GM12874 (cell line): ENCODE results near the gene ZDHHC18.

ENCODE experiments used
- TF ChIP-seq, protein P1 (sequence below): IDR thresholded peaks from 2 replicates; pipeline ENCODE4 v1.5.1; 2011; ENCODE audit warnings: low read depth, mild to moderate bottlenecking, control low read depth, low read length, moderate library complexity; ENCODE audit not compliant: insufficient read depth

The ZDHHC18 gene

DNA sequence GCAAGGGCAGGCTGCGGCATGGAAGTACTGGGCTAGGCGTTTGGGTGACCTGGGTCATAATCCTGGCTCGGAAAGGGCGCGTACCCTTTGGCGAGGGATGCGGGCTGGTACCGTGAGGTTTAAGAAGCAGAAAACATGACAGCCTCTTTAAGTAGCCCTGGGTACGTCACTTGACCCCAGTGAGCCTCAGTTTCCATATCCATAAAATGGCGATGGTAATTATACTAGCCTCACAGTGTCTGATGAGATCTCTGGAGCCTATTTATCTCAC lies 38.0 kb upstream of the ZDHHC18 start:
- TF ChIP-seq, protein P1, sequence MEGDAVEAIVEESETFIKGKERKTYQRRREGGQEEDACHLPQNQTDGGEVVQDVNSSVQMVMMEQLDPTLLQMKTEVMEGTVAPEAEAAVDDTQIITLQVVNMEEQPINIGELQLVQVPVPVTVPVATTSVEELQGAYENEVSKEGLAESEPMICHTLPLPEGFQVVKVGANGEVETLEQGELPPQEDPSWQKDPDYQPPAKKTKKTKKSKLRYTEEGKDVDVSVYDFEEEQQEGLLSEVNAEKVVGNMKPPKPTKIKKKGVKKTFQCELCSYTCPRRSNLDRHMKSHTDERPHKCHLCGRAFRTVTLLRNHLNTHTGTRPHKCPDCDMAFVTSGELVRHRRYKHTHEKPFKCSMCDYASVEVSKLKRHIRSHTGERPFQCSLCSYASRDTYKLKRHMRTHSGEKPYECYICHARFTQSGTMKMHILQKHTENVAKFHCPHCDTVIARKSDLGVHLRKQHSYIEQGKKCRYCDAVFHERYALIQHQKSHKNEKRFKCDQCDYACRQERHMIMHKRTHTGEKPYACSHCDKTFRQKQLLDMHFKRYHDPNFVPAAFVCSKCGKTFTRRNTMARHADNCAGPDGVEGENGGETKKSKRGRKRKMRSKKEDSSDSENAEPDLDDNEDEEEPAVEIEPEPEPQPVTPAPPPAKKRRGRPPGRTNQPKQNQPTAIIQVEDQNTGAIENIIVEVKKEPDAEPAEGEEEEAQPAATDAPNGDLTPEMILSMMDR, result no peak

DNA sequence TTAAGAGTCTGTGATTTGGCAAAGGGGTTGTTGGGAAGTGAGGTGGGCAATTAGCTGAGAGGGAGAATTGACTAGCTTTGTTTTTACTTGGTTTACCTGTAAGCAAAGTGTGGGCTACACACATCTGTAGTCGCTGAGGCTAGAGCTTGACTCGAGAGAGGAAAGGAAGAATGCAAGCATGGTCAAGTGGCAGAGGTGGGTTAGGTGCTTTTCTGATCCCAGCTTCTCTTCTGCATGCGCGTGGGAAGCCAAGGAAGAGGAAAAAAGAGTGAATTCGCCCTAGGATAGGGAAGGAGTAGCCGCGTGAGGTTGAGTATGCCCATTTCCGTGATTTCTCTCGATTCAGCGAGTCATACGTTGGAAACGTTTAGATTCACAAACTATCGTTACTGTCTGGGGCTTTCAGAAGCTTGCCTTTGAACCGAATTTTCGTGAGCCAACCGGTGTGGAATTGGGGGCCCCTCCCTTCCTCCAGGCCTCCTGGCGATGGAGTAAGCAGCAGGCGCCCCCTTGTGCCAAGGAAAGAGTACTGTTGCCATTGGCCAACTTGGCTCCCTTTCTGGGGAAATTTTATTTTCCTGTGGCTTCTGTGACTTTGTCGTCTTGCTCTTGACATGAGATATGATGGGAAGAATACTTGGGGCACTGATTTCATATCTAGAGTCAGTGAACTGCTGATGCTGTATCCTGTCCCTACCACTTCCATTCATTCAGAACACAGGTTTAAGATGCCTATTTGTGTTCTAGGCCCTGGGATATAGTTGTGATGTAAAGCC lies 37.5 kb upstream of the ZDHHC18 start:
- TF ChIP-seq, protein P1, result peak; percentile 90

DNA sequence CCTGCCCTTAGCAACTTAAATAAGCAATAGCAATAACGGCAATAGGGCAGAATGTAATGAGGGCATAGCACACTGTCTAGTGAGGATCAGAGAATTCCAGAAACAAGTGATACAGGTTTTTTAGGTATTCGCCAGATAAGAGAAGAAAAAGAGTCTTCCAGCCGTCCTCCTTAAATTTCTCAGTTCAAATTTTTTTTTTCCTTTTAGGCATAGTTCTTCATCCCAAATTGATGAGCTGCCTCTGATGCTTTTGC lies 36.9 kb upstream of the ZDHHC18 start:
- TF ChIP-seq, protein P1, result no peak

DNA sequence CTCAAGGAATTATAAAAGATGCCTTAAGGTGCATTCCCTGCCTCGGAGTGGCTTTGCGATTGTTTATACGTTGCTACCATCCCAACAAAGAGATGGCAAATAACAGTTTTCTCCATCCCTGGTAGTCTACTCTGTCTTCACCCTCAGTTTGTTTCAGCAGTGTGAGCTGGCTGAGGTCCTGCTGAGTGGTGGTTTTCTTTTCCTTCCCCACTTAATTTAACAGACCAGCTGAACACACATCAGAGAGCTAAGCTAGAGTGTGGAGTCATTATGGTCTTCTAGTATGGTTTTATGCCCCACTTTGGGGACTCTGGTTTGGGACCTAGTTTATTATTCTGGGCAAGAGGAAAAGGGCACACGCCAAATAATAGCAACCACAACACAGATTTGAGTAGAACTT lies 36.6 kb upstream of the ZDHHC18 start:
- TF ChIP-seq, protein P1, result no peak

DNA sequence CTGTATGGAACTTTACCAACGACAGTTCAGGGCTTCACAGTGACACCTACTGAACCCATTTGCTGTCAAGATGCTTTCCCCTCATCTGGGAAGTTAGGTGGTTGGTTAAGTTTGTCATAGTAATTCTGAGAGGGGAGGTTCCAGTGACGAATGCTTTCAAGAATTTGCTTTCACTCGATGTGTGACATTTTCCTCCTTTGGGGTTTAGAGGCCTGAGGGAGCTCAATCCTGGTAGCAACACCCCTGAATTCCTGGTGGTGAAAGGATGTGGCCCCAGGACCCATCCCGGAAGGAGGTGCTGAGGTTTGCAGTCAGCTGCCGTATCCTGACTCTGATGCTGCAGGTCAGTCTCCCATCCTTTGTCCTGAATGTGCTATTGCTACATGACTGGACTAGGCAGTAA lies 35.9 kb upstream of the ZDHHC18 start:
- TF ChIP-seq, protein P1, result no peak

DNA sequence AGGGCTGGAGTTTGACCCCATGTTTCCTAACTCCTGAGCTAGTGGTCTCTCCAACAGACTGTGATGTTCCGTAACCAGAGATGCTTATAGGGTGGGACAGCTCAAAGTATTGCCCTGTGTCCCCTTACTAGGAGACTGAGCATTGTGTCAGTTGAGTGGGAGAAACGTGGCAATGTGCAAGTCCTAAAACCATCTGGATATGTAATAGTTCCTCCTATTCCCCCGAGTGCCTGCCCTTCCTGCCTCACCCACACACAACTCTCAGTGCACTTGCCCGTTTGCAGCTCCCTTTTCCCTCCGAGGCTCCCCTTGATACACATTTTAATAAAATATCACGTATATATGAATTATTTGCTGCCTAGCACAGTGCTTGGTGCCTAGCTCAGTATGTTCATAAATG lies 35.3 kb upstream of the ZDHHC18 start:
- TF ChIP-seq, protein P1, result no peak

DNA sequence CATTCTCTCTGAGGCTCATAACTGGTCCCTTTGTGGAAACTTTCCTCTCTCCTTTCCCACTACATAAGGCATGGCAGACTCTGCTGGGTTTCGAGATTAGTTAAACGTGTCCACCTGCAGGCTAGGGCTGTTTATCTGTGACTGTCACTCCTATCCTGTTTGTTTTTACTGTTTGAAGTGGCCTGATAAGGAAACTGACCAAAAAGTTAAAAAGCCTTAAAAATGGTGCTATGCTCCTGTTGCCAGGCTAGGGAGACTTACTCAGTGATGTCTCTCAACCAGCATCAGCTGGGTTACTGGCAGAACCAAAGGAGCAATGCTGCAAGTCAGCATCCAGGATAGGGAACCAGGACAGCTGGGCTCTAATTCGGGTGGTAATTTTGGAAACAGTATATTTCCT lies 34.9 kb upstream of the ZDHHC18 start:
- TF ChIP-seq, protein P1, result no peak

DNA sequence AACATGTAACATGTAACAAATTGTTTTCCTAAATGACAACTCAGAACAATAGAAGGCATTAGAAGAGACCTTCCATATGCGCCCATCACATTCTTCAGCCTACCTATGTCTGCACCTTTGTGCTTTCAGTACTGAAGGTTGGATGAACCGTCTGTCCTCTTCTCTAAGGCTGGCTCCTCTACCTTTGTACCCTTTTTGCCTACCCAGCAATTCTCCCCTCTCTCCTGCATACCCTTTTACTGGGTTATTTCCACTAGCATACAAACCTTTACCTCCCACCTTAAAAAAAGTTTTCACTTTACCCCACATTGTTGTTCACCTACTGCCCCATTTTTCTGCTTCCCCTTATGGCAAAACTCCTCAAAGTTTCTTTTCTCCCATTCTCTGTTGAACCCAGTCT lies 33.6 kb upstream of the ZDHHC18 start:
- TF ChIP-seq, protein P1, result no peak
